Suprapubic skin (tissue), 3 donors: ENCODE data around the gene ERCC1.

Experiments
- EP300 ChIP-seq: sonication (generic); formaldehyde crosslinking; IDR thresholded peaks from one replicate; pipeline ENCODE4 v1.6.1; 2017; ENCODE audit warnings: antibody characterized with exemption
- TF ChIP-seq, protein P1 (sequence below), 2 donors: fragments of 200-600 bp in 1 of 2; fragments of 450-650 bp in 1 of 2; sonication (generic) in 1 of 2; IDR thresholded peaks; one replicate each; pipeline ENCODE4 v1.5.1; 2016 to 2019; ENCODE audit warnings: antibody characterized with exemption in 2 of 2, mild to moderate bottlenecking in 1 of 2, moderate library complexity in 1 of 2

GRCh38 chr19:45408830-45409556 is 14.7 kb downstream of the ERCC1 start:
- TF ChIP-seq, protein P1, sequence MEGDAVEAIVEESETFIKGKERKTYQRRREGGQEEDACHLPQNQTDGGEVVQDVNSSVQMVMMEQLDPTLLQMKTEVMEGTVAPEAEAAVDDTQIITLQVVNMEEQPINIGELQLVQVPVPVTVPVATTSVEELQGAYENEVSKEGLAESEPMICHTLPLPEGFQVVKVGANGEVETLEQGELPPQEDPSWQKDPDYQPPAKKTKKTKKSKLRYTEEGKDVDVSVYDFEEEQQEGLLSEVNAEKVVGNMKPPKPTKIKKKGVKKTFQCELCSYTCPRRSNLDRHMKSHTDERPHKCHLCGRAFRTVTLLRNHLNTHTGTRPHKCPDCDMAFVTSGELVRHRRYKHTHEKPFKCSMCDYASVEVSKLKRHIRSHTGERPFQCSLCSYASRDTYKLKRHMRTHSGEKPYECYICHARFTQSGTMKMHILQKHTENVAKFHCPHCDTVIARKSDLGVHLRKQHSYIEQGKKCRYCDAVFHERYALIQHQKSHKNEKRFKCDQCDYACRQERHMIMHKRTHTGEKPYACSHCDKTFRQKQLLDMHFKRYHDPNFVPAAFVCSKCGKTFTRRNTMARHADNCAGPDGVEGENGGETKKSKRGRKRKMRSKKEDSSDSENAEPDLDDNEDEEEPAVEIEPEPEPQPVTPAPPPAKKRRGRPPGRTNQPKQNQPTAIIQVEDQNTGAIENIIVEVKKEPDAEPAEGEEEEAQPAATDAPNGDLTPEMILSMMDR (IDR thresholded peaks at IDR 0.05) = no peak
- no peak for TF ChIP-seq EP300
